K562 (cell line): Measurements from ENCODE around the gene RBBP8. TPM values are rescaled to one million over a fixed set of nuclear protein-coding genes. Genes with fewer than 3 reads are reported as not detected.

Experiments
- CBFB ChIP-seq: sonication (generic); formaldehyde crosslinking; IDR thresholded peaks from 2 replicates; pipeline ENCODE4 v1.4.0; 2020; ENCODE audit warnings: mild to moderate bottlenecking, missing genetic modification reagents
- CBX1 ChIP-seq: sonication (generic); IDR thresholded peaks from 2 replicates; pipeline ENCODE4 v1.6.1; 2016; ENCODE audit warnings: antibody characterized with exemption, low read depth, mild to moderate bottlenecking
- DDX20 ChIP-seq: fragments of 450-650 bp; IDR thresholded peaks from 2 replicates; pipeline ENCODE4 v1.6.1; 2016; ENCODE audit warnings: missing genetic modification characterization, low read depth, mild to moderate bottlenecking, missing compliant biosample characterization, moderate library complexity
- HDAC3 ChIP-seq: fragments of 450-650 bp; IDR thresholded peaks from 2 replicates; pipeline ENCODE4 v1.6.1; 2018; ENCODE audit warnings: borderline replicate concordance, mild to moderate bottlenecking, moderate library complexity; ENCODE audit not compliant: partially characterized antibody
- ILK ChIP-seq: fragments of 450-650 bp; IDR thresholded peaks from 2 replicates; pipeline ENCODE4 v1.6.1; 2016; ENCODE audit warnings: missing genetic modification characterization, low read depth, mild to moderate bottlenecking, missing compliant biosample characterization, moderate library complexity, borderline replicate concordance
- NR2C1 ChIP-seq, 2 experiments: fragments of 450-650 bp; IDR thresholded peaks; 2 replicates each; pipeline ENCODE4 v1.6.1; 2017; ENCODE audit warnings: mild to moderate bottlenecking in 2 of 2, antibody characterized with exemption in 1 of 2, inconsistent platforms in 1 of 2, missing compliant biosample characterization in 1 of 2, missing genetic modification characterization in 1 of 2
- PHF20 ChIP-seq: fragments of 450-650 bp; IDR thresholded peaks from 2 replicates; pipeline ENCODE4 v1.6.1; 2018; ENCODE audit not compliant: partially characterized antibody
- POLR2H ChIP-seq: IDR thresholded peaks from 2 replicates; pipeline ENCODE4 v1.6.1; 2016; ENCODE audit warnings: missing genetic modification characterization, low read depth, mild to moderate bottlenecking, control low read depth, missing compliant biosample characterization, moderate library complexity
- SMAD4 ChIP-seq: fragments of 250-450 bp; sonication (Bioruptor Pico); conservative IDR thresholded peaks from 2 replicates; pipeline ENCODE4 v1.8.0; 2021; ENCODE audit warnings: inconsistent platforms, mild to moderate bottlenecking, moderate library complexity
- TEAD1 ChIP-seq, 2 experiments: fragments of 450-650 bp in 1 of 2; sonication (generic) in 1 of 2; formaldehyde crosslinking; IDR thresholded peaks; 2 replicates each; pipeline versions ENCODE4 v1.4.0 to v1.8.0; 2020 to 2022; ENCODE audit warnings: mild to moderate bottlenecking in 2 of 2, missing genetic modification reagents in 1 of 2
- TRIM24 ChIP-seq, 2 experiments: fragments of 450-650 bp; IDR thresholded peaks; 2 replicates each; pipeline ENCODE4 v1.6.1; 2016
- ZFX ChIP-seq: sonication (generic); formaldehyde crosslinking; IDR thresholded peaks from 2 replicates; pipeline ENCODE4 v1.8.0; 2022; ENCODE audit warnings: mild to moderate bottlenecking, missing genetic modification reagents, moderate library complexity
- ZNF584 ChIP-seq: fragments of 200-800 bp; sonication (Bioruptor generic); IDR thresholded peaks from 2 replicates; pipeline ENCODE4 v1.6.1; 2016; ENCODE audit warnings: low read depth, mild to moderate bottlenecking, missing genetic modification characterization, missing compliant biosample characterization
- ZNF589 ChIP-seq: fragments of 200-800 bp; sonication (Bioruptor generic); IDR thresholded peaks from 2 replicates; pipeline ENCODE4 v1.6.1; 2016; ENCODE audit warnings: low read depth, missing genetic modification characterization, missing compliant biosample characterization
- polyA plus RNA-seq, 8 experiments: library from polyadenylated mRNA; depleted of rRNA in 4 of 8; stranded (reverse) in 5 of 8; unstranded in 3 of 8; fragments of >200 nt; fragmentation: Nextera tagmentation in 2 of 8; fragmentation: Illumina TruSeq in 1 of 8; extraction: Ambion mirVana in 2 of 8; extraction: Trizol in 1 of 8; gene quantifications; 2 replicates each; pipeline versions ENCODE4 v1.2.1 to v1.2.3, GENCODE V29; 2011 to 2014; ENCODE audit warnings: inconsistent platforms in 1 of 8, missing spikeins in 1 of 8
- total RNA-seq, 7 experiments: library from RNA; depleted of rRNA in 6 of 7; stranded (reverse); fragments of >200 nt in 6 of 7; fragmentation: Illumina TruSeq in 2 of 7; extraction: Trizol in 2 of 7; gene quantifications; 2 replicates each; pipeline versions ENCODE4 v1.2.1 to v1.2.3, GENCODE V29; 2011 to 2021; ENCODE audit warnings: low replicate concordance in 1 of 7
- TF ChIP-seq, protein P1 (sequence below), 2 experiments: fragments of 150-350 bp in 1 of 2; IDR thresholded peaks; 2 replicates each; pipeline ENCODE4 v1.6.1; 2012 to 2016; ENCODE audit warnings: low read depth in 2 of 2, low read length in 2 of 2, mild to moderate bottlenecking in 1 of 2, moderate library complexity in 1 of 2
- TF ChIP-seq, protein P2 (sequence below): sonication (generic); formaldehyde crosslinking; IDR thresholded peaks from 2 replicates; pipeline ENCODE4 v1.4.0; 2020; ENCODE audit warnings: mild to moderate bottlenecking, missing genetic modification reagents
- TF ChIP-seq, protein P3 (sequence below), 2 experiments: fragments of 450-650 bp in 1 of 2; sonication (generic) in 1 of 2; formaldehyde crosslinking in 1 of 2; IDR thresholded peaks in 1 of 2; conservative IDR thresholded peaks in 1 of 2; 2 replicates each; pipeline versions ENCODE4 v1.6.1 to v1.8.1; 2016 to 2023; ENCODE audit warnings: mild to moderate bottlenecking in 2 of 2, moderate library complexity in 2 of 2, inconsistent platforms in 1 of 2, missing genetic modification reagents in 1 of 2

RBBP8 gene
- total and polyA plus RNA-seq, 9 of the 15 experiments (the other 6 are each of a cell fraction or from before 2014, with no cell fraction given), result 28.4 to 63.1 (median 48.9) TPM

DNA sequence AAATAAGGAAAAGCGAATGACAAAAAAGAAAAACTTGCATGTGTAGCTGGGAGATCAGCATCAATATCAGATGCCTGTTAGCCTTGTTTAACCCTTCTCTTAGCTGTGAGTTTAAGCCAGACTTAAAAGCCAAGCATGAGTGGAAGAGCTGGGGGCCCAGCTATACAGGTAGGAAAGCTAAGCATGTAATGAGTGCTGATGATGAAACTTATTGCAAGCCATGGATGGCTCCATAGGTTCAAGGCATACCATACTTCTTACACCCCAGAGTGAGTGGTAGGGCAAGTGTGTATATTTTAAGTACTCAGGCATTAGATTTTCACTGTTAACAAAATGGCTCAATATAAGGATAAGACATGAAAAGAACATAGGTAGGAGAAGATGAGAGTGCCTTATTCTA lies 28.0 kb downstream of the RBBP8 start (continued):
- TF ChIP-seq ZFX (no peak), ZNF589 (CRISPR knock-in tag) (0 out of 2 replicates have a peak, but pooled peaks have one; percentile 40), PHF20 (no peak), CBX1 (no peak), NR2C1 (IDR thresholded peaks at IDR 0.05) (no peak), NR2C1 (tag; IDR thresholded peaks at IDR 0.05) (peak; percentile 39; the same call in 1 of the 2 replicates), TRIM24 (IDR thresholded peaks at IDR 0.05) (peak in 1 of 2 experiments; percentile 65; a peak in 1 of 4 replicates), HDAC3 (no peak), ILK (tag) (no peak), TEAD1 (CRISPR knock-in tag; IDR thresholded peaks at IDR 0.05) (no peak), CBFB (CRISPR knock-in tag) (no peak), SMAD4 (CRISPR knock-in tag) (peak; percentile 45; the same call in 1 of the 2 replicates), ZNF584 (CRISPR knock-in tag) (0 out of 2 replicates have a peak, but pooled peaks have one; percentile 20), DDX20 (tag) (0 out of 2 replicates have a peak, but pooled peaks have one; percentile 33), POLR2H (tag) (peak; percentile 45; the same call in 1 of the 2 replicates)
- TF ChIP-seq, protein P1, sequence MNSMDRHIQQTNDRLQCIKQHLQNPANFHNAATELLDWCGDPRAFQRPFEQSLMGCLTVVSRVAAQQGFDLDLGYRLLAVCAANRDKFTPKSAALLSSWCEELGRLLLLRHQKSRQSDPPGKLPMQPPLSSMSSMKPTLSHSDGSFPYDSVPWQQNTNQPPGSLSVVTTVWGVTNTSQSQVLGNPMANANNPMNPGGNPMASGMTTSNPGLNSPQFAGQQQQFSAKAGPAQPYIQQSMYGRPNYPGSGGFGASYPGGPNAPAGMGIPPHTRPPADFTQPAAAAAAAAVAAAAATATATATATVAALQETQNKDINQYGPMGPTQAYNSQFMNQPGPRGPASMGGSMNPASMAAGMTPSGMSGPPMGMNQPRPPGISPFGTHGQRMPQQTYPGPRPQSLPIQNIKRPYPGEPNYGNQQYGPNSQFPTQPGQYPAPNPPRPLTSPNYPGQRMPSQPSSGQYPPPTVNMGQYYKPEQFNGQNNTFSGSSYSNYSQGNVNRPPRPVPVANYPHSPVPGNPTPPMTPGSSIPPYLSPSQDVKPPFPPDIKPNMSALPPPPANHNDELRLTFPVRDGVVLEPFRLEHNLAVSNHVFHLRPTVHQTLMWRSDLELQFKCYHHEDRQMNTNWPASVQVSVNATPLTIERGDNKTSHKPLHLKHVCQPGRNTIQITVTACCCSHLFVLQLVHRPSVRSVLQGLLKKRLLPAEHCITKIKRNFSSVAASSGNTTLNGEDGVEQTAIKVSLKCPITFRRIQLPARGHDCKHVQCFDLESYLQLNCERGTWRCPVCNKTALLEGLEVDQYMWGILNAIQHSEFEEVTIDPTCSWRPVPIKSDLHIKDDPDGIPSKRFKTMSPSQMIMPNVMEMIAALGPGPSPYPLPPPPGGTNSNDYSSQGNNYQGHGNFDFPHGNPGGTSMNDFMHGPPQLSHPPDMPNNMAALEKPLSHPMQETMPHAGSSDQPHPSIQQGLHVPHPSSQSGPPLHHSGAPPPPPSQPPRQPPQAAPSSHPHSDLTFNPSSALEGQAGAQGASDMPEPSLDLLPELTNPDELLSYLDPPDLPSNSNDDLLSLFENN (IDR thresholded peaks at IDR 0.05; ENCODE audit: low read depth in 2 of 2, low read length in 2 of 2), result no peak
- TF ChIP-seq, protein P2, sequence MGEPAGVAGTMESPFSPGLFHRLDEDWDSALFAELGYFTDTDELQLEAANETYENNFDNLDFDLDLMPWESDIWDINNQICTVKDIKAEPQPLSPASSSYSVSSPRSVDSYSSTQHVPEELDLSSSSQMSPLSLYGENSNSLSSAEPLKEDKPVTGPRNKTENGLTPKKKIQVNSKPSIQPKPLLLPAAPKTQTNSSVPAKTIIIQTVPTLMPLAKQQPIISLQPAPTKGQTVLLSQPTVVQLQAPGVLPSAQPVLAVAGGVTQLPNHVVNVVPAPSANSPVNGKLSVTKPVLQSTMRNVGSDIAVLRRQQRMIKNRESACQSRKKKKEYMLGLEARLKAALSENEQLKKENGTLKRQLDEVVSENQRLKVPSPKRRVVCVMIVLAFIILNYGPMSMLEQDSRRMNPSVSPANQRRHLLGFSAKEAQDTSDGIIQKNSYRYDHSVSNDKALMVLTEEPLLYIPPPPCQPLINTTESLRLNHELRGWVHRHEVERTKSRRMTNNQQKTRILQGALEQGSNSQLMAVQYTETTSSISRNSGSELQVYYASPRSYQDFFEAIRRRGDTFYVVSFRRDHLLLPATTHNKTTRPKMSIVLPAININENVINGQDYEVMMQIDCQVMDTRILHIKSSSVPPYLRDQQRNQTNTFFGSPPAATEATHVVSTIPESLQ, result no peak
- TF ChIP-seq, protein P3, sequence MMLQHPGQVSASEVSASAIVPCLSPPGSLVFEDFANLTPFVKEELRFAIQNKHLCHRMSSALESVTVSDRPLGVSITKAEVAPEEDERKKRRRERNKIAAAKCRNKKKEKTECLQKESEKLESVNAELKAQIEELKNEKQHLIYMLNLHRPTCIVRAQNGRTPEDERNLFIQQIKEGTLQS (IDR thresholded peaks at IDR 0.05), result peak; percentile 69; the same call in 1 of the 2 replicates
- TF ChIP-seq, protein P3 (CRISPR knock-in tag; conservative IDR thresholded peaks at IDR 0.05), result no peak
- TF ChIP-seq, all 486 proteins: peak for 10
